AG04450 (cell line): ENCODE data around the gene MVD. TPM values are rescaled to one million over a fixed set of nuclear protein-coding genes. Genes with fewer than 3 reads are reported as not detected.

ENCODE experiments used
- CTCF ChIA-PET: fragments of 300-600, 350-600 bp; formaldehyde crosslinking; extraction: SDS; loops from one replicate; lab custom pipeline; 2022; ENCODE audit warnings: antibody characterized with exemption, inconsistent platforms; lab: Charles Lee
- POLR2A ChIA-PET: fragments of 350-600 bp; formaldehyde crosslinking; extraction: SDS; loops from one replicate; lab custom pipeline; 2021; ENCODE audit warnings: antibody characterized with exemption, inconsistent platforms; lab: Yijun Ruan, JAX
- DNase-seq: peaks from one replicate; pipeline ENCODE4 v3.0.0-alpha.2; 2011; ENCODE audit warnings: low read depth, low spot score
- H3K27ac ChIP-seq: one replicate; pipeline ENCODE4 v1.5.1; 2012; ENCODE audit warnings: low read depth, low read length, control low read depth
- H3K27me3 ChIP-seq: one replicate; pipeline ENCODE4 v1.6.0; 2012; ENCODE audit warnings: low read length; ENCODE audit not compliant: control insufficient read depth, insufficient read depth
- H3K4me3 ChIP-seq: 2 replicates; pipeline ENCODE4 v1.5.1; 2011; ENCODE audit warnings: mild to moderate bottlenecking, low read depth, low read length, control low read depth
- H3K9me3 ChIP-seq: 2 replicates; pipeline ENCODE4 v1.5.1; 2012; ENCODE audit warnings: low read length; ENCODE audit not compliant: control insufficient read depth, insufficient read depth
- polyA plus RNA-seq: library from polyadenylated mRNA; depleted of rRNA; stranded (reverse); fragments of >200 nt; gene quantifications from 2 replicates; pipeline ENCODE4 v1.2.3, GENCODE V29; 2011
- TF ChIP-seq, protein P1 (sequence below): IDR thresholded peaks from 2 replicates; pipeline ENCODE4 v1.5.1; 2011; ENCODE audit warnings: low read depth, low read length, control low read depth, inconsistent platforms

MVD gene
- polyA plus RNA-seq, 1 experiment: 9.1 TPM

DNA sequence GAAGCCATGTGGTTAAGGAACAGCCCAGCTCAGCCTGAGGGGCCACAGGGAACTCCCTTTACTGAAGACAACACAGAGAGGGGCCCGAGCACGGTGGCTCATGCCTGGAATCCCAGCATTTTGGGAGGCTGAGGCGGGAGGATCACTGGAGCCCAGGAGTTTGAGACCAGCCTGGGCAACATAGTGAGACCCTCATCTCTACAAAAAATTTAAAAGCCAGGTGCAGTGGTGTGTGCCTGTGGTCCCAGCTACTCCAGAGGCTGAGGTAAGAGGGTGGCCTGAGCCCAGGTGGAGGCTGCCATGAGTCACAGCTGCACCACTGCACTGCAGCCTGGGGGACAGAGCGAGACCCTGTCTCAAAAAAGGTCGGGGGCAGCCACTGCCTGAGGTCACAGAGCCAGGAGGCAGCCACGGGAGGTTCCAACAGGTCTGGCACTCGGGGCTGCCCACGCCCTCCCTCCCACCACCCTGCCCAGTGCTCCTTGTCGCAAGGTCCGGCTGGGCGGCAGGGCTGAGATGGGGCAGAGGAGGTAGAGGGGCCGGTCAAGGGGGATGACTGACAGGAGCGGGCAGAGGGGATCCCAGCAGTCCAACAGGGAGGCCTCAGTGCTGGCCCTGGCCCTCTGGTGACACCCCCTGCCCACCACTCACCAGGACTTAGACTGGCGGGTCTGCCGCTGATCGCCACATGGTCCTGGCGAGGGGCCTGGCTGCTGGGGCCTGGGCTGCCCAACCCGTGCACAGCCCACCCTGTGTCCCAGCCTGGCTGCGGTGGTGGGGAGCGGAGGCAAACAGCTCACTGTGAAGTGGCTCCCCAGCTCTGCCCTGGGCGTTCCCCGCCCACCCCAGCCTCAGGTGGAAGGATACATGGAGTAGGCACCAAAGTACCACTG lies 15.5 kb downstream of the MVD start:
- DNase-seq: no peak
- CTCF ChIA-PET: no interaction called here
- Histone ChIP-seq H3K27me3 (no peaks in the 10 kb centered on the region), H3K9me3 (no peaks in the 10 kb centered on the region; the same call in 1 of the 2 replicates), H3K4me3 (no peak overlapping the region), H3K27ac (no peak overlapping the region)
- TF ChIP-seq, protein P1, sequence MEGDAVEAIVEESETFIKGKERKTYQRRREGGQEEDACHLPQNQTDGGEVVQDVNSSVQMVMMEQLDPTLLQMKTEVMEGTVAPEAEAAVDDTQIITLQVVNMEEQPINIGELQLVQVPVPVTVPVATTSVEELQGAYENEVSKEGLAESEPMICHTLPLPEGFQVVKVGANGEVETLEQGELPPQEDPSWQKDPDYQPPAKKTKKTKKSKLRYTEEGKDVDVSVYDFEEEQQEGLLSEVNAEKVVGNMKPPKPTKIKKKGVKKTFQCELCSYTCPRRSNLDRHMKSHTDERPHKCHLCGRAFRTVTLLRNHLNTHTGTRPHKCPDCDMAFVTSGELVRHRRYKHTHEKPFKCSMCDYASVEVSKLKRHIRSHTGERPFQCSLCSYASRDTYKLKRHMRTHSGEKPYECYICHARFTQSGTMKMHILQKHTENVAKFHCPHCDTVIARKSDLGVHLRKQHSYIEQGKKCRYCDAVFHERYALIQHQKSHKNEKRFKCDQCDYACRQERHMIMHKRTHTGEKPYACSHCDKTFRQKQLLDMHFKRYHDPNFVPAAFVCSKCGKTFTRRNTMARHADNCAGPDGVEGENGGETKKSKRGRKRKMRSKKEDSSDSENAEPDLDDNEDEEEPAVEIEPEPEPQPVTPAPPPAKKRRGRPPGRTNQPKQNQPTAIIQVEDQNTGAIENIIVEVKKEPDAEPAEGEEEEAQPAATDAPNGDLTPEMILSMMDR: no peak
- POLR2A ChIA-PET: no interaction called here

DNA sequence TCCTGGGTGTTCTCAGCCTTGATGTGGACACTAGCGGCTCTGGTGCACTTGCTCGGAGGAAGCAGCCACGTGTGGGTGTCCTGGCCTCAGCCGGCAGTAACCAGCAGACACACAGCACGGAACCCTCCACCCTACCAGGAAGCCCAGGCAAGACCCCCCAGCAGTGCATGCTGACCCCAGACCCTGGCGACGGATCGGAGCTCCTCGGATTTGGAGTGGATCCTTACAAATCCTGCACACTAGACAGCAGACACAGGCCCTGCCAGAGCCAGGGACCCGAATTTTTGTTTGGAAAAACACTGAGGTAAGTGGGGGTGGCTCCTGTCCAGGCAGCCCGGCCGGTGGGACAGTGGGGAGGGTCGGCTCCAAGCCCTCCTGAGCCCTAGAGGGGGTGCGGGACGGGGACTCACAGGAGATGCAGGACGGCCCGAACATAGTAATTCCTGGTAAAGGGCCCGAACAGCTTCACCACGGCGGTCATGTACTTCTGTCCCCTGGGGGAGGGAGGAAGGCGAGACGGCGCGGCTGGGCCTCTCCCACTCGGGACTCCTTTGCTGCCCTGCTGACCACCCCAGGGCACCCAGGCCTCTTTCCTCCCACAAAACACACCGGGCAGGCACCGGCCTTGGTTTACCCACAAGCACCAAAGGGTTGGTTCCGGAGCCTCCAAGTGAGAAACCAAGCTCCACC lies 16.4 kb downstream of the MVD start:
- ChIA-PET CTCF (no interaction called here), POLR2A (no interaction called here)
- H3K4me3 ChIP-seq: no peak overlapping the region
- H3K9me3 ChIP-seq: no peaks in the 10 kb centered on the region; the same call in 1 of the 2 replicates
- no peaks in the 10 kb centered on the region for H3K27me3 ChIP-seq
- H3K27ac ChIP-seq: no peak overlapping the region
- TF ChIP-seq, protein P1: no peak
- no peak for DNase-seq

DNA sequence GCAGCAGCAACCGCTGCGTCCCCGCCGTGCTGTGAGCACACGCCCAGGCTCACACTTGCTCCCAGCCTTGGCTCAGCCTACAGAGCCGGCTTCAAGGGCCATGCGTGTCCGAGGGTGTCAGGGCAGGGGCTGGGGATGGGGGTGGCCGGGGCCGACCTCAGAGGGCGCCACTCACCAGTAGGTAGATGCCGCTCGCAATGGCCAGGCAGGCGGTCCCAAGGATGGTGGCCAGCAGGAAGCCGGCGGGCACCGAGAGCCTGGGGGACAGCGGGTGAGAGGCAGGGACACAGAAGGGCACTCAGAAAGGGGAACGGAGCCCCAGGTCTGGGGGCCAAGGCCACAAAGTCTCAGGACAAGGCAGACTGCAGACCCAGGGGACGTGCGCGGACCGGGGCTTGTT lies 16.9 kb downstream of the MVD start:
- Histone ChIP-seq H3K9me3 (no peaks in the 10 kb centered on the region; the same call in 1 of the 2 replicates), H3K27me3 (no peaks in the 10 kb centered on the region), H3K27ac (no peak overlapping the region), H3K4me3 (no peak overlapping the region)
- TF ChIP-seq, protein P1: no peak
- POLR2A ChIA-PET: no interaction called here
- no peak for DNase-seq
- CTCF ChIA-PET: no interaction called here

DNA sequence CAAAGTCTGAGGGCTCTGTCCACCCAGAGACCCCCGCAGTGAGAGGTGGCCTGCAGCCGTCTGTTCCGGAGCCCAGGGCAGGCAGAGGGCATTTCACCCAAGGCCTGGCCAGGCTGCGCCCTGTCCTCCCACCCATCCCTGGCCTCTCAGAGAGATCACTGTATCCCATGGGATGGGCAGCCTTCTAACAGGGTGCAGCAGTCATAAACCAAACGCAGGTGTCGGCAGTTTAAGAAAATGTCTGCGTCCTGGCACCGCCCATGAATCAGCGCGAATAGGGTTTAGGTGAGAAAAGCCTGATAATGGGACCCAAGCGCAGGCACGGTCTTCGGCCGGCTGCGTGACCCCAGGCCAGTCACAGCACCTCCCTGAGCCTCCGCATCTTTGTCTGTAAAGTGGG lies 17.4 kb downstream of the MVD start:
- ChIA-PET POLR2A (no interaction called here), CTCF (no interaction called here)
- Histone ChIP-seq H3K27me3 (peaks cover 4% of the 10 kb centered on the region), H3K27ac (no peak overlapping the region), H3K4me3 (no peak overlapping the region), H3K9me3 (no peaks in the 10 kb centered on the region; the same call in 1 of the 2 replicates)
- DNase-seq: no peak
- TF ChIP-seq, protein P1: no peak

DNA sequence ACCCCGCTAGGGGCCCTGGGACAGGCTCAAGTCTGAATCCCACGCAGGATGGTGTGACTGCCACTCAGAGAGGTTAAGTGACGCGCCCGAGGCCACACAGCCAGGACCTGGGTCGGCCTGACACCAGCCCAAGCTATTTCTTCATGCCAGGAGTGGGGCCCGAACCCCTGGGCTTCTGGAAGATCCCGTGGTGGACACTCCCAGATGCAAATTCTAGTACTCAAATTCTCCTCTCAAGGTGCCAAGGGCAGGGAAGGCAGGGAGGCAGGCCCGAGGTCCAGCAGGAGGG lies 19.3 kb downstream of the MVD start:
- no peak overlapping the region for H3K27ac ChIP-seq
- POLR2A ChIA-PET: no interaction called here
- TF ChIP-seq, protein P1: no peak
- H3K4me3 ChIP-seq: no peak overlapping the region
- CTCF ChIA-PET: no interaction called here
- H3K27me3 ChIP-seq: peaks cover 23% of the 10 kb centered on the region
- no peak for DNase-seq
- H3K9me3 ChIP-seq: no peaks in the 10 kb centered on the region; the same call in 1 of the 2 replicates
